Left cardiac atrium (tissue), 4 donors: ENCODE results near the gene RAB1B. TPM values are rescaled to one million over a fixed set of nuclear protein-coding genes. Genes with fewer than 3 reads are reported as not detected.
"Not testable (repeated sequence)": the region's sequence is repeated elsewhere in the genome, so short reads cannot be mapped to it uniquely, and the experiment has no call there.

Experiments
- ATAC-seq, 2 donors: fragments of 200-7000 bp; cut with Tn5 transposase; one replicate each; pipeline ENCODE4 v1.9.1; 2020; ENCODE audit warnings: mild to moderate bottlenecking in 2 of 2, moderate library complexity in 2 of 2
- DNase-seq: peaks from one replicate; pipeline ENCODE4 v3.0.0-alpha.2; 2020
- intact Hi-C, 2 donors: fragments of 100-400 bp; cut with DNase I; formaldehyde crosslinking; loops; one replicate each; pipeline versions ENCODE4 v1.14.1 to v1.15.1; 2022 to 2023
- total RNA-seq, 2 donors: library from RNA; stranded (reverse); fragmentation: NEBNext Ultra II Directional; extraction: Animal tissue kit (Norgen Biotek cat#: 25700); gene quantifications; one replicate each; pipeline ENCODE4 v1.2.1, GENCODE V29; 2021
- donor health status: DM: no; HTN: yes; CAD: no.
- donor health status: DM: no; HTN: yes; CAD: no; lungs with severe emphysema.
- donor health status: DM: yes; HTN: yes; CAD: no.
- donor health status: Dilated cardiomyopathy.

RAB1B gene
- total RNA-seq, 2 donors from 2014 or later = 114 to 115 TPM

- ATAC-seq (no peak), DNase-seq (no peak)
- intact Hi-C loops = no loop called here
These were observed 4.7 kb upstream of the RAB1B start for GRCh38 chr11:66263785-66264184.

GRCh38 chr11:66264383-66264782, 4.1 kb upstream of the RAB1B start:
- intact Hi-C loops = no loop called here
- no peak for DNase-seq
- ATAC-seq = no peak

- intact Hi-C loops = no loop called here
- ATAC-seq = no peak
- DNase-seq = no peak
These were observed 3.5 kb upstream of the RAB1B start for GRCh38 chr11:66264914-66265313.

- ATAC-seq = no peak
- no peak for DNase-seq
- intact Hi-C loops = no loop called here
These were observed 2.7 kb upstream of the RAB1B start for GRCh38 chr11:66265531-66266377.

DNA sequence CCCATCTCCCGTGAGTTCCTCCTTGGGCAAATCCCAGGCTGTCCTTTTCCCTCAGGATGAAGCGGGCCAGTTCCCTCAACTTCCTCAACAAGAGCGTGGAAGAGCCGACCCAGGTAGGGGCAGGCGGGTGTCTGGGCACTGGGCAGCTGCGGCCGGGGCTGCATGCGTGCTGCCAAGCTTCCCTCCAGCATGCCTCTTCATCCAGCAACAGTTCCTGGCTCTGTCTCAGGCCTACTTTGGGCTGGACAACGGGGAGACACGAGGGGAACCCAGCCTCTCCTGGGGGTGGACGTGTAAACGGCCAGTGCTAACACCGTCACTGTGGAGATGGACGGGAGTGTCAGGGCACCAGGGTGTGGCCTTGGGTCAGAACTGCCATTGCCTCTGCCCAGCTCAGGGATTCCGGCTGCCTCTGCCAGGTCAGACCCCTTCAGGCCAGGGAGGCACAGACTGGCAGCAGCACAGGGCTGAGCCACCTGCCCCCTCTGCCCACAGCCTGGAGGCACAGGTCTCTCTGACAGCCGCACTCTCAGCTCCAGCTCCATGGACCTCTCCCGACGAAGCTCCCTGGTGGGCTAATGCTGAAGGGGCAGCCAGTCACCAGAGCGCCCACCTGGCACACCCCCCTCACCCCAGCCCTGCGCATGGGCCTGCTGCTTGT, 1.9 kb upstream of the RAB1B start:
- ATAC-seq (no peak), DNase-seq (no peak)
- intact Hi-C loops = no loop called here

GRCh38 chr11:66267039-66267378, 1.4 kb upstream of the RAB1B start:
- ATAC-seq (peak in 1 of 2 donors; percentile 0), DNase-seq (no peak)
- intact Hi-C loops = no loop called here

GRCh38 chr11:66267379-66268243, 828 bp upstream of the RAB1B start:
- ATAC-seq = peak; percentile 87 to 91
- intact Hi-C loops = no loop called here
- DNase-seq = peak; percentile 93

- DNase-seq (no peak), ATAC-seq (no peak)
- intact Hi-C loops = no loop called here
These were observed 790 bp downstream of the RAB1B start for GRCh38 chr11:66268952-66269905.

DNA sequence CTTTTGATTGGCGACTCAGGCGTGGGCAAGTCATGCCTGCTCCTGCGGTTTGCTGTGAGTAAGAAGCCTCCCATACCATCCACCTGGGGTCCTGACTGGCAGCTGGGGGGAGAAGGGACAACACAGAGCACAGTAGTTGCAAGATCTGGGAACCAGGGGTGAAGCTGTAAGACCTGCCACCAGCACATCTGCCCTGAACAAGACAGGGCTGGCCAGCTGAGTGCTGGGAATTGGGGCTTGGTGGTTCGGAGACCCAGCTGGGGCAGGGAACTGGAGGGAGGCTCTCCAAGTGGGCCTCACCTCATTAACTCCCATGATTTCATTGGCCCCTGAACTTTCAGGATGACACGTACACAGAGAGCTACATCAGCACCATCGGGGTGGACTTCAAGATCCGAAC, 3.4 kb downstream of the RAB1B start:
- intact Hi-C loops = no loop called here
- ATAC-seq (no peak), DNase-seq (no peak)

- DNase-seq (no peak), ATAC-seq (no peak)
- intact Hi-C loops = no loop called here
These were observed 4.2 kb downstream of the RAB1B start for GRCh38 chr11:66272596-66272995.

DNA sequence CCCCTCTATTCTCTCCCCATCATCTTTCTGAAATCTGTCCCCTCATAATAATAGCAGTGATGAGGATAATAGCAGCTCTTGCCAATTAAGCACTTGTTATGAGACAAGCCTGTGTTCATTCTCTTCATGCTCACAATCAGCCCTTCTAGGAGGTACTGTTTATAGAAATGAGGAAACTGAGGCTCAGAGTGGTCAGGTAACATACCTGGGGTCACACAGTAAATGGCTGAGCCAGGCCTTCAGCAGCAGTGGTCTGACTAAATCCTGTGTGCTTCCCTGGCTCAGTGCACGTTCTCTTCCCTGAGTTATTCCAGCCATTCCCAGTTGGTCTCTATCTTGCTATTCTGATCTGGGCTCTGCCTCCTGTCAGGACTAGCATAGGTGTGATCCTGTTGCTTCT, 5.8 kb downstream of the RAB1B start:
- ATAC-seq (no peak), DNase-seq (no peak)
- intact Hi-C loops = no loop called here

- no peak for DNase-seq
- ATAC-seq = no peak
- intact Hi-C loops = no loop called here
These were observed 7.0 kb downstream of the RAB1B start for GRCh38 chr11:66275396-66275795.

DNA sequence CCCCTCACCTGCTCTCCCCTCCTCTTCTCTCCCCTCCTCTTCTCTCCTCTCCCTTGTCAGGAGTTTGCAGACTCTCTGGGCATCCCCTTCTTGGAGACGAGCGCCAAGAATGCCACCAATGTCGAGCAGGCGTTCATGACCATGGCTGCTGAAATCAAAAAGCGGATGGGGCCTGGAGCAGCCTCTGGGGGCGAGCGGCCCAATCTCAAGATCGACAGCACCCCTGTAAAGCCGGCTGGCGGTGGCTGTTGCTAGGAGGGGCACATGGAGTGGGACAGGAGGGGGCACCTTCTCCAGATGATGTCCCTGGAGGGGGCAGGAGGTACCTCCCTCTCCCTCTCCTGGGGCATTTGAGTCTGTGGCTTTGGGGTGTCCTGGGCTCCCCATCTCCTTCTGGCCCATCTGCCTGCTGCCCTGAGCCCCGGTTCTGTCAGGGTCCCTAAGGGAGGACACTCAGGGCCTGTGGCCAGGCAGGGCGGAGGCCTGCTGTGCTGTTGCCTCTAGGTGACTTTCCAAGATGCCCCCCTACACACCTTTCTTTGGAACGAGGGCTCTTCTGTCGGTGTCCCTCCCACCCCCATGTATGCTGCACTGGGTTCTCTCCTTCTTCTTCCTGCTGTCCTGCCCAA, 7.7 kb downstream of the RAB1B start:
- no peak for DNase-seq
- no peak for ATAC-seq
- intact Hi-C loops = no loop called here

- DNase-seq, intact Hi-C loops, ATAC-seq: not testable (repeated sequence)
These were observed 8.2 kb downstream of the RAB1B start for GRCh38 chr11:66276619-66277018.

- DNase-seq, intact Hi-C loops, ATAC-seq: not testable (repeated sequence)
These were observed 8.6 kb downstream of the RAB1B start for GRCh38 chr11:66277064-66277463.

- intact Hi-C loops = no loop called here
- DNase-seq (no peak), ATAC-seq (peak; percentile 14 to 51)
These were observed 9.3 kb downstream of the RAB1B start, which contains the start of gene CNIH2 for GRCh38 chr11:66277471-66278362. CNIH2 (plus strand) TSS chr11:66278175; CDS start chr11:66278457, 282 bp downstream.

- ATAC-seq (no peak), DNase-seq (no peak)
- intact Hi-C loops = no loop called here
These were observed 10.1 kb downstream of the RAB1B start for GRCh38 chr11:66278363-66279091.
